ENCODE results near the gene DPP6.

DNA sequence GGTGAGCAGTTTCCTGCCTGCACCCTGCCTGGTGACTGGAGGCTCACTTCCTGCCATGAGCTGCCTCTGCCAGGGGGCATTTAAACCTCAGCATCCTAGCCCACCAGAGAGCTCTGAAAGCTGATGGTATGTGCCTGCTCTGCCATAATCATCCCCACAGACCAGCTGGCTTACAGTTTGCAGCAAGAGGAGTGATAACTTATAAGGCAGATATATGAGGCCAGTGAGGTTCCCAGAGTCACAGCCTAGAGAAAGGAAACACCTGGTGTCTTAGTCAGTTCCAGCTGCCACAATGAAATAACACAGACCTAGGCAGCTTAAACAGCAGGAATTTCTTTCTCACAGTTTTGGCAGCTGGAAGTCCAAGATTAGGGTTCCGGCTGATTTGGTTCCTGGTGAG, 718.8 kb downstream of the DPP6 start:
- TF ChIP-seq, protein P1, sequence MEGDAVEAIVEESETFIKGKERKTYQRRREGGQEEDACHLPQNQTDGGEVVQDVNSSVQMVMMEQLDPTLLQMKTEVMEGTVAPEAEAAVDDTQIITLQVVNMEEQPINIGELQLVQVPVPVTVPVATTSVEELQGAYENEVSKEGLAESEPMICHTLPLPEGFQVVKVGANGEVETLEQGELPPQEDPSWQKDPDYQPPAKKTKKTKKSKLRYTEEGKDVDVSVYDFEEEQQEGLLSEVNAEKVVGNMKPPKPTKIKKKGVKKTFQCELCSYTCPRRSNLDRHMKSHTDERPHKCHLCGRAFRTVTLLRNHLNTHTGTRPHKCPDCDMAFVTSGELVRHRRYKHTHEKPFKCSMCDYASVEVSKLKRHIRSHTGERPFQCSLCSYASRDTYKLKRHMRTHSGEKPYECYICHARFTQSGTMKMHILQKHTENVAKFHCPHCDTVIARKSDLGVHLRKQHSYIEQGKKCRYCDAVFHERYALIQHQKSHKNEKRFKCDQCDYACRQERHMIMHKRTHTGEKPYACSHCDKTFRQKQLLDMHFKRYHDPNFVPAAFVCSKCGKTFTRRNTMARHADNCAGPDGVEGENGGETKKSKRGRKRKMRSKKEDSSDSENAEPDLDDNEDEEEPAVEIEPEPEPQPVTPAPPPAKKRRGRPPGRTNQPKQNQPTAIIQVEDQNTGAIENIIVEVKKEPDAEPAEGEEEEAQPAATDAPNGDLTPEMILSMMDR (conservative IDR thresholded peaks at IDR 0.05; ENCODE audit: low read depth, low read length), result no peak
- TF ChIP-seq EZH2 (IDR thresholded peaks at IDR 0.05; ENCODE audit: borderline replicate concordance, low read depth, low read length, poor library complexity, severe bottlenecking), result no peak

Data from A673 (cell line).